ENCODE measurements around the gene CRAT.

DNA sequence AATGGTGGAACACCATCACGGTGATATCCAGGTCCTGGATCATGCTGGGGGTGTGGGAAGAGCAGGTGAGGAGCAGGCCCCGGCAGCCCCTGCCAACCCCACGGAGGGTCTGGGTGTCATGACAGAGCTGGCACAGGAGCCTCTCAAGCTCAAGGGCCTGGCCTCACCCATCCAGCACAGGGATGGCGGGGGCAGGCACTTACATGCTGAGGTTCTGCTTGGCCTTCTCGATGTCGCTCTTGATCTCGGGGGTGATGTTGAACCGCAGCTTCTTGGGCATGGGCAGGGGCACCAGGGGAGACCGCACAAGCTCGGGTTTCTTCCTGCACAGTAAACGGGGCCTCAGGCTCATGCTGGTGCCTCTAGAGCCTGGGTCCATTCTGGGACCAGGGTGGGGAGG is 12.3 kb downstream of the CRAT start:
- TF ChIP-seq, protein P1, sequence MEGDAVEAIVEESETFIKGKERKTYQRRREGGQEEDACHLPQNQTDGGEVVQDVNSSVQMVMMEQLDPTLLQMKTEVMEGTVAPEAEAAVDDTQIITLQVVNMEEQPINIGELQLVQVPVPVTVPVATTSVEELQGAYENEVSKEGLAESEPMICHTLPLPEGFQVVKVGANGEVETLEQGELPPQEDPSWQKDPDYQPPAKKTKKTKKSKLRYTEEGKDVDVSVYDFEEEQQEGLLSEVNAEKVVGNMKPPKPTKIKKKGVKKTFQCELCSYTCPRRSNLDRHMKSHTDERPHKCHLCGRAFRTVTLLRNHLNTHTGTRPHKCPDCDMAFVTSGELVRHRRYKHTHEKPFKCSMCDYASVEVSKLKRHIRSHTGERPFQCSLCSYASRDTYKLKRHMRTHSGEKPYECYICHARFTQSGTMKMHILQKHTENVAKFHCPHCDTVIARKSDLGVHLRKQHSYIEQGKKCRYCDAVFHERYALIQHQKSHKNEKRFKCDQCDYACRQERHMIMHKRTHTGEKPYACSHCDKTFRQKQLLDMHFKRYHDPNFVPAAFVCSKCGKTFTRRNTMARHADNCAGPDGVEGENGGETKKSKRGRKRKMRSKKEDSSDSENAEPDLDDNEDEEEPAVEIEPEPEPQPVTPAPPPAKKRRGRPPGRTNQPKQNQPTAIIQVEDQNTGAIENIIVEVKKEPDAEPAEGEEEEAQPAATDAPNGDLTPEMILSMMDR (IDR thresholded peaks at IDR 0.05), result no peak
- TF ChIP-seq POLR2AphosphoS5 (IDR thresholded peaks at IDR 0.05), result no peak
- TF ChIP-seq POLR2A (IDR thresholded peaks at IDR 0.05), result no peak
- TF ChIP-seq EP300 (IDR thresholded peaks at IDR 0.05), result no peak
